Activated naive CD4-positive, alpha-beta T cell treated with anti-CD3 and anti-CD28 coated beads, Interleukin-2, amount 10 ng/mL, durations not matched to agents 7 days and 5 days (primary cell): ENCODE measurements around the gene VIT.

Source experiments
- CTCF ChIA-PET: fragments of 350-600 bp; sonication (Branson Sonifier 250); formaldehyde crosslinking; loops from one replicate; lab custom pipeline; 2021; ENCODE audit warnings: antibody characterized with exemption; lab: Charles Lee
- DNase-seq: peaks from one replicate; pipeline ENCODE4 v3.0.0-alpha.2; 2020
- H3K27ac Mint-ChIP-seq: one replicate; pipeline ENCODE4 v1.8.0; 2021; ENCODE audit warnings: mild to moderate bottlenecking, moderate library complexity, mixed read lengths
- H3K27me3 Mint-ChIP-seq: one replicate; pipeline ENCODE4 v1.8.0; 2021; ENCODE audit warnings: mild to moderate bottlenecking, mixed read lengths
- H3K36me3 Mint-ChIP-seq: one replicate; pipeline ENCODE4 v1.8.0; 2021; ENCODE audit warnings: mixed read lengths
- H3K4me1 Mint-ChIP-seq: one replicate; pipeline ENCODE4 v1.8.0; 2021; ENCODE audit warnings: mixed read lengths
- H3K4me3 Mint-ChIP-seq: one replicate; pipeline ENCODE4 v1.8.0; 2021; ENCODE audit warnings: mild to moderate bottlenecking, moderate library complexity, mixed read lengths
- H3K9me3 Mint-ChIP-seq: one replicate; pipeline ENCODE4 v1.8.0; 2021; ENCODE audit warnings: mixed read lengths

Gene VIT

GRCh38 chr2:36696533-36696932 is at the start of gene VIT:
TSS of gene VIT (plus strand) at chr2:36696707. CDS start at chr2:36716371, 19,664 bp downstream.
- CTCF ChIA-PET: no interaction called here
- Mint-ChIP-seq H3K4me1 (no peaks in the 10 kb centered on the region), H3K27ac (no peak within 1 kb of the TSS), H3K27me3 (no peaks in the 10 kb centered on the region), H3K4me3 (no peak within 1 kb of the TSS), H3K36me3 (no peaks in the 10 kb centered on the region), H3K9me3 (no peaks in the 10 kb centered on the region)
- DNase-seq: no peak

GRCh38 chr2:36650031-36650829 is 46.3 kb upstream of the VIT start:
- CTCF ChIA-PET: interaction anchor here (1.3 kb wide), 1 partner anchor 14 kb away, joined by 3 read pairs; no protein-coding TSS in a partner anchor
- no peak overlapping the region for H3K27ac Mint-ChIP-seq

GRCh38 chr2:36653155-36653554 is 43.4 kb upstream of the VIT start:
- no peaks in the 10 kb centered on the region for H3K4me1 Mint-ChIP-seq
- CTCF ChIA-PET: no interaction called here
- peaks cover 6% of the 10 kb centered on the region for H3K27me3 Mint-ChIP-seq
- H3K4me3 Mint-ChIP-seq: no peak overlapping the region
- H3K9me3 Mint-ChIP-seq: no peaks in the 10 kb centered on the region
- H3K36me3 Mint-ChIP-seq: no peaks in the 10 kb centered on the region
- no peak for DNase-seq
- H3K27ac Mint-ChIP-seq: no peak overlapping the region

More at GRCh38 chr2:36650031-36650829, 46.3 kb upstream of the VIT start:
- Mint-ChIP-seq H3K9me3 (peaks cover 4% of the 10 kb centered on the region), H3K4me1 (no peaks in the 10 kb centered on the region), H3K4me3 (no peak overlapping the region), H3K27me3 (peaks cover 4% of the 10 kb centered on the region), H3K36me3 (no peaks in the 10 kb centered on the region)
- DNase-seq: no peak

- Mint-ChIP-seq H3K4me3 (no peak overlapping the region), H3K9me3 (no peaks in the 10 kb centered on the region), H3K4me1 (no peaks in the 10 kb centered on the region), H3K27ac (no peak overlapping the region), H3K36me3 (no peaks in the 10 kb centered on the region), H3K27me3 (peaks cover 10% of the 10 kb centered on the region)
- DNase-seq: no peak
- CTCF ChIA-PET: no interaction called here
Observed at GRCh38 chr2:36653967-36654694, 42.4 kb upstream of the VIT start.

GRCh38 chr2:36655453-36655852 is 41.1 kb upstream of the VIT start:
- H3K27me3 Mint-ChIP-seq: peaks cover 10% of the 10 kb centered on the region
- CTCF ChIA-PET: no interaction called here
- H3K27ac Mint-ChIP-seq: no peak overlapping the region
- no peak for DNase-seq
- H3K36me3 Mint-ChIP-seq: no peaks in the 10 kb centered on the region
- H3K9me3 Mint-ChIP-seq: no peaks in the 10 kb centered on the region
- H3K4me3 Mint-ChIP-seq: no peak overlapping the region
- no peaks in the 10 kb centered on the region for H3K4me1 Mint-ChIP-seq

- peaks cover 10% of the 10 kb centered on the region for H3K27me3 Mint-ChIP-seq
- CTCF ChIA-PET: no interaction called here
- no peak overlapping the region for H3K4me3 Mint-ChIP-seq
- no peak for DNase-seq
- H3K27ac Mint-ChIP-seq: no peak overlapping the region
- no peaks in the 10 kb centered on the region for H3K9me3 Mint-ChIP-seq
- H3K4me1 Mint-ChIP-seq: no peaks in the 10 kb centered on the region
- no peaks in the 10 kb centered on the region for H3K36me3 Mint-ChIP-seq
Observed at GRCh38 chr2:36657703-36658102, 38.8 kb upstream of the VIT start.

GRCh38 chr2:36658277-36658748 is 38.2 kb upstream of the VIT start:
- Mint-ChIP-seq H3K9me3 (no peaks in the 10 kb centered on the region), H3K4me3 (no peak overlapping the region), H3K27me3 (peaks cover 7% of the 10 kb centered on the region), H3K4me1 (no peaks in the 10 kb centered on the region), H3K36me3 (no peaks in the 10 kb centered on the region), H3K27ac (no peak overlapping the region)
- DNase-seq: no peak
- CTCF ChIA-PET: no interaction called here

- Mint-ChIP-seq H3K27me3 (peaks cover 6% of the 10 kb centered on the region), H3K36me3 (no peaks in the 10 kb centered on the region), H3K4me1 (no peaks in the 10 kb centered on the region), H3K4me3 (no peak overlapping the region), H3K9me3 (no peaks in the 10 kb centered on the region), H3K27ac (no peak overlapping the region)
- CTCF ChIA-PET: no interaction called here
- no peak for DNase-seq
Observed at GRCh38 chr2:36659218-36659617, 37.3 kb upstream of the VIT start.

GRCh38 chr2:36659872-36660312 is 36.6 kb upstream of the VIT start:
- Mint-ChIP-seq H3K4me1 (no peaks in the 10 kb centered on the region), H3K9me3 (no peaks in the 10 kb centered on the region), H3K27me3 (peaks cover 6% of the 10 kb centered on the region), H3K27ac (no peak overlapping the region), H3K4me3 (no peak overlapping the region), H3K36me3 (no peaks in the 10 kb centered on the region)
- CTCF ChIA-PET: no interaction called here
- DNase-seq: no peak

GRCh38 chr2:36662638-36663037 is 33.9 kb upstream of the VIT start:
- DNase-seq: no peak
- no peaks in the 10 kb centered on the region for H3K9me3 Mint-ChIP-seq
- CTCF ChIA-PET: no interaction called here
- H3K27ac Mint-ChIP-seq: no peak overlapping the region
- no peaks in the 10 kb centered on the region for H3K36me3 Mint-ChIP-seq
- no peak overlapping the region for H3K4me3 Mint-ChIP-seq
- H3K4me1 Mint-ChIP-seq: no peaks in the 10 kb centered on the region
- H3K27me3 Mint-ChIP-seq: peaks cover 6% of the 10 kb centered on the region

GRCh38 chr2:36663295-36663694 is 33.2 kb upstream of the VIT start:
- no peak for DNase-seq
- H3K9me3 Mint-ChIP-seq: no peaks in the 10 kb centered on the region
- CTCF ChIA-PET: no interaction called here
- peaks cover 7% of the 10 kb centered on the region for H3K27me3 Mint-ChIP-seq
- H3K27ac Mint-ChIP-seq: no peak overlapping the region
- H3K36me3 Mint-ChIP-seq: no peaks in the 10 kb centered on the region
- H3K4me1 Mint-ChIP-seq: no peaks in the 10 kb centered on the region
- H3K4me3 Mint-ChIP-seq: no peak overlapping the region

- Mint-ChIP-seq H3K27me3 (peaks cover 4% of the 10 kb centered on the region), H3K36me3 (no peaks in the 10 kb centered on the region), H3K27ac (no peak overlapping the region), H3K4me3 (no peak overlapping the region), H3K4me1 (no peaks in the 10 kb centered on the region), H3K9me3 (no peaks in the 10 kb centered on the region)
- CTCF ChIA-PET: interaction anchor here (0.9 to 1.8 kb wide), 12 partner anchors 13 to 687 kb away, joined by 3 to 11 read pairs (median 4); no protein-coding TSS in a partner anchor
- no peak for DNase-seq
Observed at GRCh38 chr2:36663851-36664695, 32.4 kb upstream of the VIT start.

GRCh38 chr2:36664696-36665076 is 31.8 kb upstream of the VIT start:
- Mint-ChIP-seq H3K27ac (no peak overlapping the region), H3K36me3 (no peaks in the 10 kb centered on the region), H3K4me3 (no peak overlapping the region), H3K27me3 (peaks cover 4% of the 10 kb centered on the region), H3K9me3 (no peaks in the 10 kb centered on the region), H3K4me1 (no peaks in the 10 kb centered on the region)
- CTCF ChIA-PET: interaction anchor here (0.9 to 1.8 kb wide), 14 partner anchors 12 to 687 kb away, joined by 3 to 11 read pairs (median 3); no protein-coding TSS in a partner anchor
- DNase-seq: no peak

- H3K27ac Mint-ChIP-seq: no peak overlapping the region
- no peaks in the 10 kb centered on the region for H3K36me3 Mint-ChIP-seq
- no peak overlapping the region for H3K4me3 Mint-ChIP-seq
- CTCF ChIA-PET: no interaction called here
- H3K9me3 Mint-ChIP-seq: no peaks in the 10 kb centered on the region
- H3K27me3 Mint-ChIP-seq: peaks cover 4% of the 10 kb centered on the region
- no peaks in the 10 kb centered on the region for H3K4me1 Mint-ChIP-seq
- no peak for DNase-seq
Observed at GRCh38 chr2:36667931-36668330, 28.6 kb upstream of the VIT start.
